Left hindlimb (tissue), 1 donor: ENCODE results near the gene MSL3.

Experiments
- DNase-seq: peaks from one replicate; pipeline ENCODE4 v3.0.0-alpha.2; 2018

Gene MSL3

DNA sequence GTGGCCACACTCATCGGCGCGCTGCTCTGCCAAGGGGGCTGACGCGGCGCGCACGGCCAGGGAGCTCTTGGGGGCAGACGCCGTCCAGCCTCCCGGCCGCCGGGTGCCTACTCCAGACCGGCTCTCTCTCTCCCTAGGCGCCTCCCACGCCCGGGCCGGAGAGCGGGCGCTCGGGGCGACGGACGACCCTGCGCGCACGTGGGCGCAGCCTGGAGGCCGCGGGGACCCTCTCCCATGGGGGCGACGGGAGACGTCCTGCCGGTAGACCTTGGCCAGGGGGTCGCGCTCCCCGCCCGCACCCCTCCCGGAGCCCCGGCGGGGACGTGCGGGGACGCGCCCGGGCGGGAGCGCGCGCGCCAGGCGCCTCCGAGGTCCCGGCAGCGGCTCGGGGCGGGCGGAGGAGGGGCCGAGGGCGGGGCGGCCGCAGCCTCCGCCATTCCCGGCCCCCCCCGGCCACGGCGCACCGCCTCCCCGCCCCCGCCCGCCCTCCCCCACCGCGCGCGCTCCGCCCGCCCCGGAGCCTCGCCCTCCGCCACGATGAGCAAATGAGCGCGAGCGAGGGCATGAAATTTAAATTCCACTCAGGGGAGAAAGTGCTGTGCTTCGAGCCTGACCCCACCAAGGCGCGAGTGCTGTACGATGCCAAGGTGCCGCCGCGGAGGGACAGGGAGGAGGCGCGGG, at the start of gene MSL3:
TSS of gene MSL3 (plus strand) at position 519 of the 681 bp plus-strand sequence. CDS start at position 546, 27 bp downstream.
- DNase-seq = peak; percentile 46

- DNase-seq = no peak
Observed at GRCh38 chrX:11722304-11722703, 35.7 kb upstream of the MSL3 start.

DNA sequence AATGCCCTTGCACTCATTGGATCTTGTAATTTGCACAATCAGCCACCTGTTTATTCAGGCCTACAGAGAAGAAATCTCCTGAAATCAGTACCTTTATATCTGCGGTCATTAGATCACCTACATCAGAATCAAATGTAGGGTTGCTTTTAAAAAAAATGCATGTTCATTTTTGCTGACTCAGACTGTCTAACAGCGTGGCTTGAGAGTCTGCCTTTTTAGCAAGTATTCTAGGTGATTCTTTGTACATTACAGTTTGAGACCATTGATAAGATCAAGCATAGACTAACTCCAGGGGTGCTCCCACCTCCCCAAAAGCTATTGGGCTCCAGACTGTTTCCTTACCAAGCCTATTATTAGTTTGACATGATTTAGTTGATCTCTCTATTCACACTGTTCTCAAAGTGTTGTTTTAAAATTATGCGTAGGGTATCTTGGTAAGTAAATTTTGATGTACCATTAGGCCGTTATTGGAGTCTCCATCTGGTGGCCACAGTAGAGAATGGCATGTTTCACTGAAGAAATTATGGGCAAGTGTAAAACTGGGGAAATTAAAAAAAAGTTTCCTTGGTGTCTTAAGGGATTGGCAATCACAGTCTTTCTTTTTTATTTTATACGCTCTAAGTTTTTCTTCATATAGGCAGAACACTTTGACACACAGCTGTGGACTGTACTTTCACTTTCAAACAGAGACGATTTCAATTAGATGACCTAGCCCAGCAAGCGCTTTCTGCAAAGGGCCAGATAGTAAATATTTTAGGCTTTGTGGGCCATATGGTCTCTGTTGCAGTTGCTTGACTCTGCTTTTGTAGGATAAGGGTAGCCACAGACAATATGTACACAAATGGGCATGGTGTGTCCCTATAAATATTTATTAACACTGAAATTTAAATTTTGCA, 33.7 kb upstream of the MSL3 start:
- DNase-seq = no peak

- no peak for DNase-seq
Observed at GRCh38 chrX:11725631-11726442, 32.2 kb upstream of the MSL3 start.

GRCh38 chrX:11728556-11728955, 29.5 kb upstream of the MSL3 start:
- no peak for DNase-seq

- no peak for DNase-seq
Observed at GRCh38 chrX:11733614-11734013, 24.4 kb upstream of the MSL3 start.

DNA sequence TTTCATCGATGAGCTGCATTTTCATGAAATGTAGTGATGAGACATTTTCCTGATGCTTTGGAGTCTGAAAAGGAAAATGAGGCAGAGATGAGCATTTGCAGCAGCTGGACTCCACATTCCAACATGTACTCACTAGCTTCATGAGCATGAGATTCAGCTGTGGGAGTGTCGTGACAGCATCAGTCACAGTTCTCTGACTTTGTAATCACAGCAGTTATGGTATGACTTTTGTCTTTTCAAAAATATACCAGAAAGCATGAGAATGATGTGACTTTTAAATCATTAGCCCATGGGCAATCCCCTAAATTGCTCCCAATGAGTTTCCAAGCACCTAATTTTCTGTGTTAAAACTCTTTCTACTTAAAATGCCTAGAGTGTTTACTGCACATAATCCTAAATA, 18.3 kb upstream of the MSL3 start:
- DNase-seq = no peak

- DNase-seq = no peak
Observed at GRCh38 chrX:11740794-11741193, 17.2 kb upstream of the MSL3 start.

GRCh38 chrX:11741574-11741973, 16.5 kb upstream of the MSL3 start:
- DNase-seq = no peak

- DNase-seq = no peak
Observed at GRCh38 chrX:11745881-11746280, 12.2 kb upstream of the MSL3 start.

DNA sequence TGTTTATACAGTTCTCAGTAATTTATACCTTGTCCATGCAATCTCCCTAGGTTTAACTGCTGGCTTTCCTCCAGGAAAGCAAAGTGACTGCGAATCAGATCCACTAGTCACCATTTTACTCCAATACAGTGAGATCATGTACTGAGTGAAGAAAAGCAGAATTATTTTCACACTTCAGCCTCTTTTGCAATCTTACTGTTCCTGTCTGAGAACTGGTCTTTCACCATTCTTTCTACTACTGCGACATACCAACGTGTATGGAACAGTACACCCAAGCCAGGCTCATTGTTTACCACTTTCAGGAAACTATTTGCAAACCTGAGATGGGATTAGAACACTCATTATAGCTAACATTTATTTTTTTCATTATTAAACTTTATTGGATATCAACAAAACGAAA, 8.0 kb upstream of the MSL3 start:
- DNase-seq = no peak

GRCh38 chrX:11750694-11751093, 7.3 kb upstream of the MSL3 start:
- DNase-seq = no peak

DNA sequence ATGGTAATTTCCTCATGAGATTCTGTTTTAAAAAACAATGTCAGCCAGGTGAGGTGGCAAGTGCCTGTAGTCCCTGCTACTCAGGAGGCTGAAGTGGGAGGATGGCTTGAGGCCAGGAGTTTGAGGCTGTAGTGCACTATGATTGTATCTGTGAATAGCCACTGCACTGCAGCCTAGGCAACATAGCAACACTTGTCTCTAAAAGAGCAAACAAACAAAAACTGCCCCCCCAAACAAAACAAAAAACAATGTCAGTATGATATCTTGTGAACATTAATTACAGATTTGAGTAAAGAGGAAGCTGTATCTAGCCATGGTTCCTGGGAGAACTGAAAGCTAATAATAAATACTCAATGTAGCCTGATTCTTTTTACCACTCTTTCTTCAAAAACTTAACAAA, 6.8 kb upstream of the MSL3 start:
- DNase-seq = no peak

GRCh38 chrX:11753668-11754067, 4.4 kb upstream of the MSL3 start:
- no peak for DNase-seq

- no peak for DNase-seq
Observed at GRCh38 chrX:11754958-11755645, 2.9 kb upstream of the MSL3 start.

- DNase-seq = no peak
Observed at GRCh38 chrX:11755724-11756123, 2.3 kb upstream of the MSL3 start.

DNA sequence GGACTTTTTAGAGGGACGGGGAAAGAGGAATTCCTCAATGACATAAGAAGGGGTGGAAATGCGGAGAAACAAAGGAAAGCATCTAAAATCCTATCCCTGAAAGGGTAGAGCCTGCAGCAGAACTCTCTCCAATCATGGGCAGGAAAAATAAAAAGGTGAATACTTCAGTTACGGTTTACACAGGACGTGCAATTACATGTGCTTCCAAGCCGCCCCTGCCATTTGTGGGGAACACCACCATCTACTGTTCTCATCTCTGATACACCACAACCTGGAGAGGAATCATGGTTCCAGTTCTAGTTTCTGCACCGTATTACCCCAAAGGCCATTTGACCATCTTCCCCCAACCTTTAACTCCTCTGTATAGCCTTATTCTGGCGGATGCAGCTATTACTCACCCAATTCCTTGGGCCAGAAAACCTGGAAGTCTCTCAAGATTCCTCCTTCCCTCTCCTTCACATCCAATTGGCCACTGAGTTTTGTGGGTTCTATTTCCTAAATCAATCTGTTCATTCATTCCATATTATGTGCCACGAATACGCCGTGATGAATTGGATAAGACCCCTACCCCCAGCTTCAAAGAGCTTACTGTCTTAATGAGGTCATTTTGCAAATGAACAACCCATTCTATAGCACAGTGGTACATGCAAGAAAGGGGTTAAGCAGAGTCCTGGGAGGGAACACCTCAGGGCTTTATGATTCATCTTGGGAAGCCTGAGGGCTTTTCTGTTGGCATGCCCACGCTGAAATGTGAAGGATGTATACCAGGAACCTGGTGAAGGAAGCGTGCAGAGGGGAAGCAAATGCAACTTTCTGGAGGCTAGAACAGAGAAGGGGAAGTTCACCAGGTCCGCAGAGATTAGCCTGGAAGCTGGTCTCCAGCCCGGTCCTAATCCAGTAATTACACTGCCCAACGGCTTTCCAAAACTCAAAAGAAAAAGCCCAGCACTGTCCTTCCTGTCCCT, 1.4 kb upstream of the MSL3 start:
- no peak for DNase-seq

DNA sequence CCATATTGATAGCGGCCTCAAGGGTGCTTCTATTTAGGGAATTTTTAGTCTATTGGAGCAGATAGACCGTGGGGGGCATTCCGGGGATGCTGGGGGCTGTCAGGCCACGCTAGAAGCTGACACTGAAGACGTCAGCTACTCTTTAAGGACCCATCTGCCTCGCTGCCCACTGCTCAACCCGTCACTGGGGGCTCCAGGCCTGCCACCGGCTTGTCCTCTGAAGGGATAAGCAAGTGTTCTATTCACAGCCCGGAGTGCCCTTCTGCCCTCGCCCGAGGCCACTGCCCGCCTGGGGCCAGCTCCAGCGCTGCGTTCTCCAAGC, 679 bp upstream of the MSL3 start:
- no peak for DNase-seq

GRCh38 chrX:11758400-11759171, 549 bp downstream of the MSL3 start:
- peak; percentile 89 for DNase-seq

DNA sequence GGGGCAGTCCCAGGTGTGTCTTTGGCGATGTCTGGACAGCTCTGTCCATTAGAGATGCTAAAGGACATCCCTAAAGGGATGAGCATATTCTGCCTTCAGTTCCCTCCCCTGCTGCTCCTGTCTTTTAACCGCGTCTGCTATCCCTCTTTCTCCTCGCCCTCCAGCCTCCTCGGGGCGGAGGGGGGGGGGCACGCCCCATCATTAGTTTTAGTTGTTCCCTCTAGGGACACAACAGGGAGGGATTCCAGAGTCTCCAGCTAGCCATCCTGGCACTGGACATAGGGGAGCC, 1.1 kb downstream of the MSL3 start:
- DNase-seq = no peak
